ENCODE results near the gene RIPPLY2.
"Not testable (repeated sequence)": the region's sequence is repeated elsewhere in the genome, so short reads cannot be mapped to it uniquely, and the experiment has no call there.

RIPPLY2 gene

DNA sequence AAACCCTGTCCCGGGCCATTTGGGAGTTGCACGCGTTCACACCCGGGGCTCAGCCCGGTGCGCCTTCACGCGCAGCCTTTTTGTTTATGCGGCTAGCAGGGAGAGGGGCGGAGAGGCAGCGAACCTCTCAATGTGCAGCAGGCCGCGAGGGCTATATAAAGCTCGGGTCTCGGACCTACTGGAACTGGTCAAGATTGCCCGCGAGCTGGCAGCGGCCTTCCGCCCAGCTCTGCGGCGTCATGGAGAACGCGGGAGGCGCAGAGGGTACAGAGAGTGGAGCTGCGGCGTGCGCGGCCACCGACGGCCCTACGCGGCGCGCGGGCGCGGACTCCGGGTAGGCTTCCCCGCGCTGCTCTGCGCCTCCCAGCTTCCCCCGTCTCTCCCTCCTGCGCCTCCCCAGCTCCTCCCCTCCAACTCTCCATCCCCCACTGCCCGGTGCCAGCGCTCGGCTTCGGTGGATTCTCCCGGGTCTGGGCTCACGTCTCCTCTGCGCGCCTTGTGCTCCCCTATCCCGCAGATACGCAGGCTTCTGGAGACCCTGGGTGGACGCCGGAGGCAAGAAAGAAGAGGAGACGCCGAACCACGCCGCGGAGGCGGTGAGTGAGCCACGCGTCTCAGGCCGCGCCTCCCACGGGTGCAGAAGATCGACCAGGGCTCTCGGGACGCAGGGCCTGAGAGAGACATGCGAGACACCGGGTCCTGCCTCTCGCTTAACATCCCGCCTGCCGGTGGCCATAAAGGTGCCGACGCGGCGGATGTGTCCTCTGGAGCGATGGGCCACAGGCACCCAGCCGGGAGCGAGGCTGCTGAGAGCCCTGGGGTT, at the start of gene RIPPLY2:
Gene RIPPLY2 (plus strand): TSS at position 183 of the 823 bp plus-strand sequence. CDS start 57 bp downstream, at position 240.
- no peak for TF ChIP-seq CTCF (conservative IDR thresholded peaks at IDR 0.05; ENCODE audit: control insufficient read depth, insufficient read depth, low read depth, low read length)
- peak; percentile 50 for DNase-seq (ENCODE audit: low read depth)
- peak within 1 kb of the TSS; percentile 55 for H3K4me3 ChIP-seq (ENCODE audit: control insufficient read depth, low read depth, low read length)

- H3K4me3 ChIP-seq (ENCODE audit: control insufficient read depth, low read depth, low read length); DNase-seq (ENCODE audit: low read depth): not testable (repeated sequence)
Measured at GRCh38 chr6:83803492-83803891, 49.7 kb upstream of the RIPPLY2 start.

GRCh38 chr6:83804886-83805285, 48.3 kb upstream of the RIPPLY2 start:
- no peak for DNase-seq (ENCODE audit: low read depth)
- no peak for TF ChIP-seq CTCF (conservative IDR thresholded peaks at IDR 0.05; ENCODE audit: control insufficient read depth, insufficient read depth, low read depth, low read length)

GRCh38 chr6:83808005-83808404, 45.2 kb upstream of the RIPPLY2 start:
- TF ChIP-seq CTCF (conservative IDR thresholded peaks at IDR 0.05; ENCODE audit: control insufficient read depth, insufficient read depth, low read depth, low read length) = no peak
- no peak overlapping the region for H3K4me3 ChIP-seq (ENCODE audit: control insufficient read depth, low read depth, low read length)
- DNase-seq (ENCODE audit: low read depth) = no peak

More at GRCh38 chr6:83804886-83805285, 48.3 kb upstream of the RIPPLY2 start:
- no peak overlapping the region for H3K4me3 ChIP-seq (ENCODE audit: control insufficient read depth, low read depth, low read length)

GRCh38 chr6:83808926-83809325, 44.2 kb upstream of the RIPPLY2 start:
- DNase-seq (ENCODE audit: low read depth) = no peak
- H3K4me3 ChIP-seq (ENCODE audit: control insufficient read depth, low read depth, low read length) = no peak overlapping the region
- TF ChIP-seq CTCF (conservative IDR thresholded peaks at IDR 0.05; ENCODE audit: control insufficient read depth, insufficient read depth, low read depth, low read length) = no peak

DNA sequence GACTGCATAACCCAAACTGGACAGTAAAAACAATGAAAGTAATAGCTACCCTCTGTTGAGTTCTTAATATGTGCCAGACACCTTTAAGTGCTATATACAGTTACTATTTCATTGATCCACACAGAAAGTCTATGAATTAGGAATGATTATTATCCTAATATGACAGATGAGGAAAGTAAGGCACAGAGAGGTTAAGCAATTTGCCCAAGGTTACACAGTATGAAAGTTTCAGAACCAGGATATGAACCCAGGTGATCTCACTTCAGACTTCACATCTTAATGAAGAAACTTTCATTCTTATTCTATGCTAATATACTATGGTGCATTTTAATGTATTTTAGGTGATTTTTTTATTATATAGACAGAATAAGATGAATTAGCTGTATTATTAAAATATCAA, 40.6 kb upstream of the RIPPLY2 start:
- TF ChIP-seq CTCF (conservative IDR thresholded peaks at IDR 0.05; ENCODE audit: control insufficient read depth, insufficient read depth, low read depth, low read length) = no peak
- H3K4me3 ChIP-seq (ENCODE audit: control insufficient read depth, low read depth, low read length) = no peak overlapping the region
- no peak for DNase-seq (ENCODE audit: low read depth)

DNA sequence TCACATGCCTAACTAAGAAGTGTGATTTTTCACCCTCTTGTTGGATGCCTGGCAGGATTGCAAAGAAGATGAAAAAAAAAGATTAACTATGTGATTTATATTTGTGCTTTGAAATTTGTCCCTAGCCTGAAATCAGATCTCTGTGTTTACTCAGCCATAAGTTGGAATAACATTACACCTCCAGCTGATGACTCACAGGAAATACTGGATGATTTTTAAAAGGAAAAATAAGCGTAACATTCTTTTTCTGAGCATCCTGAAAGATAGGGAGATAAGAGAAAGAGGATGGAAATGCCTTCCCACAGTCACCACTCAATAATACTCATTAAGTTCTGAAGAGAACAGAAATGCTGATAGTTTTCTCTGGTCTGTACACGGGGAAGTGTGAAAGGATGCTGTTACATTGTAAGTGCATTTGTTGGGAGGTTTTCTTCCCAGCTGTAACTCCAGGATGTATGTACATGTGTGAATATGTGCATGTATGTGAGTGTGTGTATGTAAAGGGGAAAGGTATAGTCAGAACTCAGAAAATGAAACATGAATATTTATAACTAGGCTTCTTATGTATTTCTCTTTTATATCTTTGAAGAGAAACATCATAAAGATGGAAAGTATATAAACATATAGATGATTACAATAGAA, 37.4 kb upstream of the RIPPLY2 start:
- no peak overlapping the region for H3K4me3 ChIP-seq (ENCODE audit: control insufficient read depth, low read depth, low read length)
- no peak for DNase-seq (ENCODE audit: low read depth)
- no peak for TF ChIP-seq CTCF (conservative IDR thresholded peaks at IDR 0.05; ENCODE audit: control insufficient read depth, insufficient read depth, low read depth, low read length)
